Activated CD4-positive, alpha-beta T cell treated with anti-CD3 and anti-CD28 coated beads, Interleukin-2, amount 50 U/mL, for 24 hours (primary cell): ENCODE measurements around the gene ABTB2.

Source experiments
- DNase-seq, 2 donors: peaks; one replicate each; pipeline ENCODE4 v3.0.0-alpha.2; 2020; ENCODE audit warnings: low read depth in 1 of 2, low spot score in 1 of 2

Gene ABTB2

DNA sequence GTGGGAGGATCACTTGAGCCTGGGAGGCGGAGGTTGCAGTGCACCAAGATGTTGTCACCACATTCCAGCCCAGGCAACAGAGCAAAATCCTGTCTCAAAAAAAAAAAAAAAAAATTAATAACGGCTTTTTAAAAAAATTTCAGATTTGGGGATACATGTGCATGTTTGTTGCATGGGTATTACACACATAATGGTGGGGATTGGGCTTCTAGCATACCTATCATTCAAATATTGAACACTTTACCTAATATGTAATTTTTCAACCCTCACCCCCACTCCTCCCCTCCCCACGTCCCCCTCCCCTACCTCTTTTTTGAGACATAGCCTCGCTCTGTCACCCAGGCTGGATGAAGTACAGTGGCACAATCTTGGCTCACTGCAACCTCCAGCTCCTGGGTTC lies 40.1 kb downstream of the ABTB2 start:
- DNase-seq, result no peak

DNA sequence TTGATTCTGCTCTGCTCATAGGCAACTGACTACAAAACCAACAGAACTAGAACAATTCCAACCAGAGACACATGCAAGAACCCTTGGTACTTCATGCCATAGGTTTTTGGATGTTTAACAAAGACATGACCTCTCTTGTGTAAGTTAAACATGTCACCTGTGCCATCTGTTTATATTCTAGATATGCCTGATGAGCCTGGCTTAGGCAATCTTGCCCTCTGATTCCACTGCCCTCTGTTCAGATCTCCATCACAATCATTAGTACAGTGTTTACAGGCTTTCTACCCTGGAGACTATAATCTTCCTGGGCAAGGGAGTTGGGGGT lies 40.8 kb downstream of the ABTB2 start:
- no peak for DNase-seq

DNA sequence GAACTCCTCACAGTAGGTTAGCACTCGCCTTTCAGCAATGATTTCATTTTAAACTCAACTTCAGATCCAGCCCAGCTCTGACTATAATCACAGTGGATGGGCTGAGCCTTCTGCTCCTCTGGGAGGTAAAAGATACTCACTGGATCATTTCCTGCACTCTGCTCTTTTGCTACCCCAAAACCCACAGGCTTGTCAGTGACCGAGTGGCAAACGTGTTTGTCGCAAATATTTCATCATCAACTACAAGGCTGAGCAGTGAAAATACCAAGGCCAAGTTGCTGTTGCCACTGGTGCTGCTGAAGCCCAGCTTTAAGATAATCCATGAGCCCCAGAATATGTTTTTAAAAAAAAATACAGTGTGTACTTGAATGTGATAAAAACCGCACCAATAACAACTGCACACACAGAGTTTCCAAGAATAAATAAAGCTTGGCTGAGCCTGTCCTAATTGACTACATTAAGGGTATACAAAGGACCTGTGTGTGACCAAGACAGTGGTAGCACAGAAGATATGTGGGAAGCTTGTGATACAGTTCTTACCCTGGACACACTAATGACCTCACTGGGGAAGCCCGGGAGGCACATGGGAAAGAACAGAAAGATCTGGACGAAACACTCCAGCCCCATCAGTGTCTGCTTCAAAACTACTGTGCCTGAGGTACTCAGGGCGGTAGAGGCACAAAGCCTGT lies 41.3 kb downstream of the ABTB2 start:
- DNase-seq, result no peak

DNA sequence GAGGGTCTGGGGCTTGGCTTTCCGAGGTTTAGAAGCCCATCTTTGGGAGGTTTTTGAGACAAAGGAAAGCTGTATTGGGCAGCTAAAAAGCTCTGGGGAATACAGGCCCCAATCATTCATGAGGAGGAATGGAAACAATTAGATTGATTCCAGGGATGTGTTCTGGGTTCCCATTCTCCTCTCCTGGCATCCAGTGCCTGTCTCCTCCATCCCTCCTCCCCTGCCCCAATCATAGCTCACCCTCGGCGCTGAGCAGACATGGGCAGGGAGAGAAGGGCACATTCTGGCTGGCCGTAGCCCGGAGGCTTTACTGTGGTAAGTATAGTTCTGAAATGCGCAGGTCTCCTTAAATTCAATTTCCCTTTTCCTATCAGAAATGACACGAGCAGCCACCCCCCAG lies 42.4 kb downstream of the ABTB2 start:
- no peak for DNase-seq

DNA sequence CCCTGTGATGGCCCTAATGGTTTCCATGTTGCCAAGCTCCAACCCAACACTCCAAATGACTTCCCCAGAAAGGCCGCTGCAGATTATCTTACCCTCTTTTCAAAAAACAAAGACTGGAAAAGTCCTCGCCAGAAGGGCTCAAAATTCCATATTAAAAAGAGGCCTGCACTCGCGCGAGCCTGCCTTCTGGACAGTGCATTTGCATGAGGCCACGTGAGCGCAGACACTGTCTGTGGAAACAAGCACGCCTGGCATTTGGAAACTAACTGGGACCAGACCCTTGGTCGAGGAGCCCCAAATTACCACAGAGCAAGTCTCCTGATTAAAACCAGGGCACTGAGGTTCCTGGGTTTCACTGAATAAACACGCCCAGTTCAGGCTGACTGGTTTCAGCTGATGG lies 42.9 kb downstream of the ABTB2 start:
- no peak for DNase-seq

DNA sequence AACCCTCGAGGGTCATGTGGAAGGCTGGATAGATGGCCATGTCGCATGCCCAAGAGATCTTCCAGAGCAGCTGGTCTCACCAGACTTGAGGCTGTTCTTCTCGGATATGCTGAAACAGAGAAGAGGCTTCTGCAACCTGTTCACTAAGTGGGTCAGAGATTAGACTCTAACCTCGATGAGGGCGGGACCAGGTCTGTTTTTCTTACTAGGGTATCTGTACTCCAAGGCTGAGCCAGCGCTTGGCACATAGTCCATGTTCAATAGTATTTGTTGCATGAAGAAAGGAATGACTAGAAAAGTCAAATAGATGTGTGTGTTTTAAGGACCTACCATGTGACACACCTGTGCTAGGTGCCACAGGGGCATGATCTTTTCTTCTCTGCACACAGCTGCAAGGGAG lies 43.6 kb downstream of the ABTB2 start:
- DNase-seq, result no peak

DNA sequence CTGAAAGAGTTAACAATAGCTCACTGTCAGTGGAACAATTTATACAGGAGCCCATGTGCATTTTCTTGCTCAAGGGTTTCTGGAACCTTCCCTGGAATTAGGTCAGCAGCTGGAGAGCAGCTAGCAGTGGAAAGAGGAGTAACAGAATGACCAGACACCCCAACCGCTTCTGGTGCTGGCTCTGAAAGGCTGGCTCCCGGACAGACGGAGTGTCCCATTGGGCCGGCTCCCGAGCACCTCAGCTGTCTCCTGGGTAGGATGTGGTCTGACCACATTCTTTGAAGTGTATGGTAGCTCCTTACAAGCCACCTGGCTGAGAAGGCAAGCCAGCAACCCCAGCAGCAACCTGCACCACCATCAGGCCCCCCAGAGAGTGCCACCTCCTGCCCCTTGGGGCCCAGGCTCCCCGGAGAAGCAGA lies 44.7 kb downstream of the ABTB2 start:
- DNase-seq, result no peak

DNA sequence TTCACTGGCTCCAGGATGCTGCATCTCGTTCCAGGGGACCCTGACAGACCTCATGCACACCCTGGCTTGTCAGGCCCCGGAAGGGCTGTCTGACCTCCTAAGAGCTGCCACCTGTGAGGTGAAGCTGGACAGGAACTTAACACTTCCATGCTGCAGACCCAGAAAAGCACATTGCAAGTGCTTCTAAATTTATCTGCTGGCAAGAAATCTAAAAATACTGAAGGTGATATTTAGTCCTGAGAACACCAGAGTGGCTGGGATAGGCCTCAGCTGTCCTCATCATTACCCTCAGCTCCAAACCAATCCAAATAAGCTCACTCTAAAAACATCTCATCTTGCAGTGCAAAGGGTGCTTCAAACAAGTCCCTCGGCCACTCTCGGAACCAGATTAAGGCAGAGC lies 46.7 kb downstream of the ABTB2 start:
- no peak for DNase-seq

DNA sequence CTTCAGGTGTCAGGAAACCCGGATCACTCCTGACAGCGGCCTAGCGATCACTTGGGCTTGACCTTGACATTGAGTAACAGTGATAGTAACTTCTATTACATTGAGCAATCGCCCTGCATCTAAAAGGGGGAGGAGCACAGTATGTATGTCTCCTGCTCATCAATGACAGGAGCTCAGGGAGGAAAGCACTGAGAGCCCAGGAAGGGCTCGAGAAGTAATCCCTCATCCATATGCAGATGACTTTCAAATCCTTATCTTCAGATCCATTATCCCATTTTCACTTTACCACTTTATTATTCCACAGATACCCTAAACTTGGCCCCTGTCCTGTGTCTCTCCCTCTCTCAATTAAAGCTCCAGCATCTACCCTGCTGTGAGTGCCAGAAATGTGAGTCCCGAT lies 47.8 kb downstream of the ABTB2 start:
- no peak for DNase-seq

DNA sequence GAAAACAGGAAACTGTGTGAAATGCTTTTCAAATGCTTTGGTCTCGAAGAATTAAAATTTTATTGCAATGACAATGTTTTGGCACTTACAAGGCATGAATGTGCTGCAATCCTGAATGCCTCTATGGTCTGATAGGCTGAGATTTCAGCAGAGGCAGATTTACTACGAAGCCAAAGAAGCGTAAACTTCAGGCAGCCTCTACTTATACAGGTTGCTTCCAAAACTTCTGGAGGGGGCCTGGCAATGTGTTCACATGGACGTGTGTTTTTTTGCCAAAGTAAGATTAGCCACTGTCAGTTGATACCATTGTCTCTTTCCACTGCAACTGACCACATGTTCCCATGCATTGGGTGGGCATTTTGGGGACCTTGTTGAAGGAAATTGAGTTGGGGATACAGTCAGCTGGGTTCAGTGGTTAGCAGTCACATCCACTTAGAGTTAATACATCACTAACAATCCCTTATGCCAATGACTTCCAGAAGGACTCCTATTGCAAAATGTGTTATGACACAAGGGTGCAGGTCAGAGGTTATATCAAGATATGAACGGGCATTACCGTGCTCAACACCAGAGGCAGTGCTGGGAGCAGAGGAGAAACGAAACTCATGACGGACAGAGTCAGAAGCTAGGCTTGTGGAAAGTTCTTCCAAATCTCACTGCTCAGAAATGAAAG lies 48.8 kb downstream of the ABTB2 start:
- DNase-seq, result no peak

DNA sequence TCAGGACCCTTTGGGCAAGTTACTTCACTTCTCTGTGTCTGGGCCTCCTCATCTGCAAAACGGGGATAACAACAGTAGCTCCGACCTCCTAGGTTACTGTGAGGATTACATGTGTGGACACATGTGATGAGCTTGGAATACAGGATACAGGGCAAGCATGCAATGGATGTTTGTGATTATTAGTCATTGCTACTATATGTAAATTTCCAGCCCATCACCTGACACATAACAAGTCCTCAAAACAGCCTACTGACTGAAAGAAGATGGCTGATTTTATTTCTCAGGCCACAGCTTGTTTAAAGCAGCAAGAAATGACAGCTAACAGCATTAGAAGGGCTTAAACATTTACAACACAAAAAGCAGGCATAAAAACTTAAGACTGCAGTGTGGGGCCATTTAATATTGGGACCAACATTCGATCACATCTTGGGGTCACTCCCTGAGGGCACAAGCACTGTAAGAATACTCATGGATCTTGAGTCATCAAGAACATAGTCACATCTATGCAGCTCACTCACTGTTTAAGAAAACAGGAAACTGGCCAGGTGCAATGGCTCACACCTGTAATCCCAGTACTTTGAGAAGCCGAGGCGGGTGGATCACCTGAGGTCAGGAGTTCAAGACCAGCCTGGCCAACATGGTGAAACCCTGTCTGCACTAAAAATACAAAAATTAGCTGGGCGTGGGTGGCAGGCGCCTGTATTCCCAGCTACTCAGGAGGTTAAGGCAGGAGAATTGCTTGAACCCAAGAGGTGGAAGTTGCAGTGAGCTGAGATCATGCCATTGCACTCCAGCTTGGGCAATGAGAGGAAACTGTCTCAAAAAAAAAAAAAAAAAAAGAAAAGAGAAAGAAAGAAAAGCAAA lies 49.5 kb downstream of the ABTB2 start:
- DNase-seq, result no peak

DNA sequence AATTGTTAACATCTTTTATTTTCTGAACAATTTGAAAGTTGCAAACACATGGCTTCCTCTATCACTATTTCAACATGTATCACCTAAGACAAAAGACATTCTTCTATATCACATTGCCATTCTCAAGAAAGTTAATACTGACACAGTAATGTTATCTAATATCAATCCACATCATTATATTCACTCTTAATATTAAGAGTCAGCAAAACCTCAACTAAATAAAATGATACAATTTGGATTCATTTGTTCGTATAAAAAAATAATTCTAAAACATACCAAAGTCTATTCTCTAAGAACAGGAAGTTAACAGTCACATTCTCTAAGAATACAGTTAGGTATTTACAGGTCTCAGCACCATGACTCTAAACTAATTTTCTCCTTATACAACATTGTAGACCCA lies 52.0 kb downstream of the ABTB2 start:
- DNase-seq, result no peak

DNA sequence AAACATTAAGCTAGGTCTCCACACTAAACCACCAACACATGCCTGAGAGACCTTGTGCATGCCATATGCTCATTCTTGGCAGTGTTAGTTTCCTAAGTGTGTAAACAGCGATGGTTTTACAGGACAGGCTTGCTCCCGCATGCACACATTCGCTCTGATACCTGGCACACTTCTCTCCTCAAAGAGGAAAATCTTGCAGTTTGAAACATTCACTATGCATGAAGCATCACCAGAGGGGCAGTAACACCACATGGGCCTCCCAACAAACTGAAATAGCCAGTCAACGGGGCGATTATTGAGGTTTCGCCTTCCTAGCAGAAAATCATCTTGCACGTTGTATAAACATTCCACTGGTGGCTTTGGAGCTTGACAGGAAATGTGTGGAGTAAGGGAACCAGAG lies 52.6 kb downstream of the ABTB2 start:
- DNase-seq, result no peak

DNA sequence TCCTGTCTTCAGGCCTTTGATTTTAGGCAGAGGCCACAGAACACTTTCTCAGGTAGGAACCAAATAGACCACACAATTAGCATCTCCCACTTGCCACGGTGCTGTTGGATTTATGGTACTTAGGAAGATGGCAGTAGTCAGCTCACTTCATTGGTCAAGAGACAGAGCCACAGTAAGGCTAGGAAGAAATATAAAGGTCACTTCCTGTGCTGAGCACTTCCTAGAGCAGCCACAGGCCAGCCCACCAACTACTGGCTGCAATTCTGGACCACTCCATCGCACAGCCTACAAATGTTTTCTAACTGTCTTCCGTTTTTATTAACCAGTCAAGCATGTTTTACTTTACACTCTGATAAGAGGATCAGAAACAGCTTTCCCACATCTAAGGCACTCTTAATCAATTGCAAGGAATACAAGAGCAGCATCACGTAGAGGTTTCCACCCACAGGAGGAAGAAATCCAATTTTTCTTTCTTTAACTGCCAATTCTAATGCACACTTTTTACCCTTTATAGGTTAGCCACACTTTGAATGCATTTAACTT lies 54.7 kb downstream of the ABTB2 start:
- no peak for DNase-seq

DNA sequence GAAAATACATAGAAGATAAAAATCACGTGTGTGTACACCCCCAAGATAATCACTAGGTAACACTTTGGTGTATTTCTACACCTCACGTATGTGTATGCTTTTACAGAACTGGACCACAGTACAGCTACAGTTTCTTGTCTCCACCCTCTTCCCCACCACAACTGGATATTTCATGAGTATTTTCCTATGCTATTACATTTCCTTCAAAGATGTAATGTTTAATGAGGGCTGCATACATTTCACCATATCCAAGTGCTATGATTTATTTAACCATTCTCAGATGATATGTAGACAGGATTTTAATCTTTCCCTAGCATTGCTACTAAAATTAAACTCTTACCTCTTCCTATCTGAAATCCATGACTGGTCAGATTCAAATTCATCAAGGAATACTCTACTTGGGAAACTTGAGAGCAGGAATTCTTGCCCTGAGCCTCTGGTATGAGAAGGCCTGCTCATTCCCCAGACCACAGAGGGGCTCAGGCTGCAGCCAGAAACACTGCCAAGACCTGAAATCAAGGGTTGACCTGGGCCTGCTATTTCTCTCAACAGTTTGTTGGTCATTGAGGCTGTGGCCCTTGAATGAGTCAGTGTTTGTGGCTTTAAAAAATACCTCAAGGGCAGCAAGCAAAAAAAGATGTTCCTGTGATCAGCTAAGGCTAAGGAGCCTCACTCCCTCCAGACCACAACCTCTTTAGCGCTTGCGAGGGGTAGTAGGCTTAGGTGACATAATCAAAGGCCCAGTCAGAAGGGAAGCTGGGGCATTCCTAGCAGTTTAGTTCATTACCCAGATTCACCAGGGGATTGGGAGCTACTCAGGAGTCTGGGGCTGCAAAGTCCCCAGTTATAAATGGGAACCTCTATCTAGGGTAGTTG lies 55.5 kb downstream of the ABTB2 start:
- no peak for DNase-seq

DNA sequence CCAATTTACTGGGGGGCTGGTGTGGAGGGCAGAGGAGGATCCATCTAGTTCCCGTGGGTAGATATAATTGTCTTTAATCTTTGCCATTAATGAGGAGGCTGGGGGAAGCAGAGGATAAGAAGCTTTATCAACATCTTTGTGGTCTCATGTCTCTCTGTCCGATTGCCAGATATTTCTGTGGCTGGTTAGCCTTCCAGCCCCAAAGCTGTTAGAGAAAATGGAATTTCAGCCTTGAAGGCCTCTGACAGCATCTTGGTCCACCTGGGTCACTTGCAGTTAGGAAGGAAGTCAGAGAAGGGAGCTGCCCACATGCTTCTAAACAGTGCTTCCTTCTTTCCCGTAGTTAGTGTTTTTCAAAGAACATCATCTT lies 56.9 kb downstream of the ABTB2 start:
- DNase-seq, result no peak

DNA sequence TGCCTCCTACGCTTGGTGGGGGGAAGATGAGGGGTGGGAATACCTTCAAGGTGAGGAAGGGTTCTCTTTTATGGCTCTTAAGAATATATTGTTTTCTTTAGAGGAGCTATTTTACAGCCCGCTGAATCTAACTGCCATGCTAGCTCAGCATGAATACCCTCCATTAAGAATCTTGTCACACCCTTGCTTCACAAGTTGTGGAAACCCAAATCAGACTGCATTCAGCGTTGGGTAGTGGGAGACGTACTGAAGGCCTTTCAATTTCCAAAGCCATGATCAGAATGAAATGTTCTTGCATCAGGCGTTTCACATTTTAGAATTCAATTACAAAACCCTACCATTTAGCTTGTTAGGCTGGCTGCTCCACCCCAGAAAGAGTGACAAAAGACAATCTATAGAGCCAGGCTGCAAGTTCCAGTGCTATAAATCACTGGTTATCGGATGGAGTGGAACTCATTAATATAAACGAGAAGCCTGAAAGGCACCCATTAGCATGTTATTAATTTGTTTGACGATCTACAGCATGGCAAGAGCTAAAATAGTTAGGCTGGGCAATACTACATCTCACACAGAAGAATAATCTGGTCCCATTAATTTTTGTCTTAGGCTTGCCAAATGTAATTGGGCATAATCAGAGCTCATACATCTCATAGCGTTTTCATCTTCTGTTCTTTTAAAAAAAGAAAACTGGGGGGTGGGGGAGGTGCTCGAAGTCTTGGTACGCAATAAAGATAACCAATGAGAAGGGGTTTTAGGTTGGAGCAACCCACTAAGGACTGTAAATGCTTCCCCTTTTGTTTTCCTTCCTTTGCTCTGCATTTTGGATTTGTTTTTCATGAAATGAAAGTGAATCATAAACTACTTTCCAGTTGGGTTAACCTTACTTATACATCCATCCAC lies 57.5 kb downstream of the ABTB2 start:
- DNase-seq, result no peak

DNA sequence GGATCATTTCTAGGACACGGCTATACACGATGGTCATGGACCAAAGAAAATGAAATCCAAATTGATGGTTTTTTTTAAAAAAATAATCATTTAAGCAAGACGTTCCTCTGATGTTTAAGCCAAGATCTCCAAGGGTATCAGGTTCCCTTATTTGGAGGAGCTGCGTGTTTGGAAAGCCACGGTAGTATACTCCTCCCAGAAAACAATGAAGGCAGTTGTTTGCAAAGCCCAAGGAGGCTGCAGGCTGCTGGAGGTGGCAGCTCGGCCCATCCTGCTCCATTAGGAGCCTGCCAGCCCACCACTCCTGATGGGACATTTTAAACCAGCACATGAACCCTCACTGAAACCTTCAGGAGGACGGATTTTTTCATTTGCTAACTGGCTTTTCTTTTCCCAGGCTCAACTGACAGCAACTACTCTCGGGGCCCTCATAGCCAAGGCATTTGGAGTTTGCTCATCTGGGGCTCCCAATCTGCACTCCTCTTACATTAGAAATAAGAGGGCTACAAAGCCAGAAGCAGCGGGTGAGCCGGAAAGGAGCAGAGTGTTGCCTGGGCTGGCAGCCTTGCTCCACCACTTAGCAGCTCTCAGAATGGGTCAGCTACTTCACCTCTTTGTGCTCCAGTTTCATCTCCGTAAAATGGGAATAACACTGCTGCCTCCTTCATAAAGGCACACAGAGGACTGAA lies 58.4 kb downstream of the ABTB2 start:
- DNase-seq, result no peak

DNA sequence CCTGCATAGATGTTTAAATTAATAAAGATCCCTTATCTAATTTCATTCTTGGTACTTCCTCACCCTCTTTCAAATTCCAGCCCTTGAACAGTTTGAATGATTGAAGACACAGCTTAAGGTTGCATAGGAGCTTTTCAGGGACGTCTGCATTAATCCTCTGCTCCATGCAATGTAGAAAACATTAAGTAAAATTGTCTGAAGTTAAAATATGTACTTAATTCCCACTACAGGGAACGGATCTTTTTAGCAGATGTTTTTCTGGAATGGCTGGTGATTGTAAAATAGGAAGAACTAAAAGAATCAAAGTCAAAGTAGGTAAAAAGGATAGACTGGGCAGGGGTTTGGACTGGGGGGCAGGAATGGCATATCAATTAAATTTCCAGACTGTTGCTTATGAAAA lies 58.9 kb downstream of the ABTB2 start:
- no peak for DNase-seq

DNA sequence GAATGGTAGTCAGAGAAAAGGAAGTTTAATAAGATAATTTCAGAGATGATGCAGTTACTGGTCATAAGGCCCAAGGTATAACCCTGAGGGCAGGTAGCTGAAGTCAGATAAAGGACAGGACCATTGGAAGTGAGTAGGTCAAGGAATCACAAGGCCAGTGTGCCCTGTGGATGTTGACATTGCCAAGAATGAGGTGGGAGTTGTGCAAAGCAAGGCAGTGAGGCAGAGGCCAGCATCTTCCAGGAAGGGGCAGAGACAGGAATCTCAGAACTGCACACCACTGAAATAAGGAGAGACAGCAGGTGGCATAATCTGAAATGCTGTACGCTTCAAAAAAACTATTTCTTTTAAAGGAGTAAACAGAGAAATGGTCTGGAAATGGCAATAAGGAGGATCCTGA lies 61.4 kb downstream of the ABTB2 start:
- DNase-seq, result no peak
